AG09319 (cell line): ENCODE data around the gene RABGAP1L.

Source experiments
- DNase-seq: peaks from one replicate; pipeline ENCODE4 v3.0.0-alpha.2; 2010; ENCODE audit warnings: low read depth; ENCODE audit errors: extremely low read depth
- CTCF ChIP-seq: IDR thresholded peaks from 2 replicates; pipeline ENCODE4 v1.5.1; 2011; ENCODE audit warnings: low read depth, mild to moderate bottlenecking, inconsistent platforms, low read length, moderate library complexity

Gene RABGAP1L

GRCh38 chr1:174900317-174900716 is 741.0 kb downstream of the RABGAP1L start:
- TF ChIP-seq CTCF: no peak
- no peak for DNase-seq

DNA sequence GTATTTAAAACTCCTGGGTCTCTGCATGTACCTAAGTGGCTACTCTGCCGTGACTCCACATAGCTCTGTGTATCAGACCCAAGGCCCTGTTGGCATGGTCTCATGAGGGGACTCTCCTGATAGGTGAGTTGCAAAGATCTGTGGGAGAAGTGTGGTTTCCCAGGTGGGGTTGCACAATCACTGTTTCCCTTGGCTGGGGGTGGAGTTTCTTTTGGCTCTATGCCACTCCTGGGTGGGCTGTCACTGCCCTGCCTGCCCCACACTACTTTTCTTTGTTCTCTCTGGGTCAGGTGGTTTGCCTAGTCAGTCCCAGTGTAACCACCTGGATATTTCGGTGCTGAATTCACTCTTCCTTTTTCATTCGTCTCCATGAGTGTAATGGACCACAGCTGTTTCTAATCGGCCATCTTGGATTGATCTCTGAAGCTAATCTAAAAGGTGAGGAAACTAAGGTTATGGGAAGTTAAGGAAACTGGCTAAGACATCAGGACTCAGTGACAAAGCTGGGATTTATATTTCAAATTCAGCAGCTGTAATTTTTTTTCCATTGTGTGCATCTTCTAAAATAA is 743.3 kb downstream of the RABGAP1L start:
- no peak for DNase-seq
- no peak for TF ChIP-seq CTCF

DNA sequence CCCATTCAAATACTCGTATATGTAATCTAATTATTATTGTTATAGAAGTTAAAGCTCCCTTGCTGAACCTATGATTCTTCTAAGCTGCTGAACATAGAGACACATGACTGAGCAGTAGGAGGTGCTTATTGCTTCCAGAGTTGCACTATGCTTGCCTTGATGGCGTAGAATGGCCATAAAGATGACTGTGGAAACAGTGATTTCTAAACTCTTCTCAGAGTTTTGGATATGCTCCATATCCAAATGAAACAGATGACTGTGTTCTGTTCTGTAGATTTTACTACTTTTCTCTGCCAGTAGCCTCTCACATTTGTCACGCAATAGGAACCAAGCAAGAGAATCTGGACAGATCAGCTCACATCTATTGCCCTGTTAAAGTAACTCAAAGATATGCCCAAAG is 752.3 kb downstream of the RABGAP1L start:
- TF ChIP-seq CTCF: no peak

DNA sequence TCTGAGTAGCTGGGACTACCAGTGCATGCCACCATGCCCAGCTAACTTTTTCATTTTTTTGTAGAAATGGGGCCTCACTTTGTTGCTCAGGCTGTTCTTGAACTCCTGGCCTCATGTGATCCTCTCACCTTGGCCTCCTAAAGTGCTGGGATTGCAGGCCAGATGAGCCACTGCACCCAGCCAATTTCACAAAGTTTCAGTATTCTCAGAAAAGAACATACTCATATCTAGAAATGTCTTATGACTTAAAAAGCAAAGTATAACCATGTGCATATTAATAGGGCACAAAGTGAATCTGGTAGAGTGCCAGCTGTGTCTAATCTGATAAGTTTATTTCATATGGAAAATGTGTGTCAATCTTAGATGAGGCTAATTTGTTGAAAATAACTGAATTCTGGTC is 752.9 kb downstream of the RABGAP1L start:
- no peak for DNase-seq
- TF ChIP-seq CTCF: no peak

More for the DNA sequence above, 752.3 kb downstream of the RABGAP1L start:
- DNase-seq: no peak

GRCh38 chr1:174913225-174913903 is 754.0 kb downstream of the RABGAP1L start:
- no peak for TF ChIP-seq CTCF
- DNase-seq: no peak

DNA sequence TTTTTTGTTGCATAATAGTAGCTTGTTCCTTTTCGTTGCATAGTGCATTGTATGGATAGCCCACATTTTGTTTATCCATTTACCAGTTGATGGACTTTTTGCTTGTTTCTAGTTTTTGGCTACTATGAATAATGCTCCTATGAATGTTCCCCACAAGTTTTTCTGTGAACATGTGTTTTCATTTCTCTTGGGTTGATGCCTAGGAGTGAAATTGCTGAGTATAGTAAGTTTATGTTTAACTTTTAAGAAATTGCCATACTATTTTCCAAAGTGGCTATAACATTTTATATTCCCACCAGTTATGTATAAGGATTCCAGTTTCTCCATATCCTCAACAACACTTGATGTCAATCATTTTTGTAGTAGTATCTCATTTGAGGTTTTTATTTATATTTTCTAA is 755.7 kb downstream of the RABGAP1L start:
- no peak for TF ChIP-seq CTCF
- no peak for DNase-seq

DNA sequence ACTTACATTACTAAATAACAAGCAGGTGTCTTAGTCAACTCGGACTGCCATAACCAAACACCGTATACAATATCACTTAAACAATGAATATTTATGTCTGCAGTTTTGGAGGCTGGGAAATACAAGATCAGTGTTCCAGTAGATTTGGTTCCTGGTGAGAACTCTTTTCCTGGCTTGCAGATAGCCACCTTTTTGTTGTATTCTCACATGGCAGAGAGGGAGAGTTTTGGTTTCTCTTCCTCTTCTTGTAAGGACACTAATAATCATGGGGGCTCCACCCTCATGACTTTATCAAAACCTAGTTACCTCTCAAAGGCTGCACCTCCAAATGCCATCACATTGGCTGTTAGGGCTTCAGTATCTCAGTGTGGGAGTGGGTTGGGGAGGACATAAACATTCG is 757.5 kb downstream of the RABGAP1L start:
- TF ChIP-seq CTCF: no peak
- DNase-seq: no peak
